ENCODE data around the gene NEIL3.

Gene NEIL3

DNA sequence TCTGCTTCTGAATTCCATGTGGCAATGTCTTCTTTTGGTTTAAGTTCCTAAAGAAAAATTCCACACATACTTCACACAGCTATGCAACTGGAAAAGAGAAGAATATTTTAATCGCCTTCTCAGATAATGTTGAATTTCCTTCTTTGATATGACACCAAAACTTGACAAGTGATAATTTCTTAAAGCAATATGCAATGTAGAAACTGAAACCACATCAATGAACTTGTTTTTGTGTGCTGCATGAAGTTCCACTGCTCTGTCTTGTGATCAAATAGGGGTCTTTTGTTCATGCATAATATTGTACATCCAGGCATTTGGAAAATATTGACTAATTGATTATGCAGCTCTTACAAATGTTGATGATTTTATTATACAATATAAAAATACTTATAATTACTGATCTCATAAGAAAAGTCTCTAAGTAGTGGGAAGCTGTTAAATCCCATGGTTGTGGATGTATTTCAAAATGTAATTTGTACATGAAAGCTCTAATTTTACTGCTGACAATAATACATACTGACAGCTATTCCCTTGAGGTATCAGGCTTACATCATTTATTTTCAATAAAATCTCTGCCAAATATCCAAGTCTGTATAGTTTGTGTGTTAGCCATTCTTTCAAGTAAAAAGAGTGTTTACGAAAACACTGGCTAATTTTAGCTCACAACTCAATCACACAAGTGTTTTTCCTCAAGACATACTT, 76.1 kb downstream of the NEIL3 start:
- DNase-seq: no peak
- no peaks in the 10 kb centered on the region for H3K27me3 ChIP-seq (replicated peaks)
- no peak overlapping the region for H3K27ac ChIP-seq
- TF ChIP-seq, protein P1, sequence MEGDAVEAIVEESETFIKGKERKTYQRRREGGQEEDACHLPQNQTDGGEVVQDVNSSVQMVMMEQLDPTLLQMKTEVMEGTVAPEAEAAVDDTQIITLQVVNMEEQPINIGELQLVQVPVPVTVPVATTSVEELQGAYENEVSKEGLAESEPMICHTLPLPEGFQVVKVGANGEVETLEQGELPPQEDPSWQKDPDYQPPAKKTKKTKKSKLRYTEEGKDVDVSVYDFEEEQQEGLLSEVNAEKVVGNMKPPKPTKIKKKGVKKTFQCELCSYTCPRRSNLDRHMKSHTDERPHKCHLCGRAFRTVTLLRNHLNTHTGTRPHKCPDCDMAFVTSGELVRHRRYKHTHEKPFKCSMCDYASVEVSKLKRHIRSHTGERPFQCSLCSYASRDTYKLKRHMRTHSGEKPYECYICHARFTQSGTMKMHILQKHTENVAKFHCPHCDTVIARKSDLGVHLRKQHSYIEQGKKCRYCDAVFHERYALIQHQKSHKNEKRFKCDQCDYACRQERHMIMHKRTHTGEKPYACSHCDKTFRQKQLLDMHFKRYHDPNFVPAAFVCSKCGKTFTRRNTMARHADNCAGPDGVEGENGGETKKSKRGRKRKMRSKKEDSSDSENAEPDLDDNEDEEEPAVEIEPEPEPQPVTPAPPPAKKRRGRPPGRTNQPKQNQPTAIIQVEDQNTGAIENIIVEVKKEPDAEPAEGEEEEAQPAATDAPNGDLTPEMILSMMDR (IDR thresholded peaks at IDR 0.05; ENCODE audit: low read depth, low read length, missing control alignments): no peak
- in situ Hi-C loops (cut with HindIII; ENCODE audit: low pct_ligation_motif_present, low sequenced_read_pairs): no loop called here
- H3K36me3 ChIP-seq (replicated peaks): no peaks in the 10 kb centered on the region
- no peak overlapping the region for H3K4me3 ChIP-seq (ENCODE audit: low read depth, low read length)

DNA sequence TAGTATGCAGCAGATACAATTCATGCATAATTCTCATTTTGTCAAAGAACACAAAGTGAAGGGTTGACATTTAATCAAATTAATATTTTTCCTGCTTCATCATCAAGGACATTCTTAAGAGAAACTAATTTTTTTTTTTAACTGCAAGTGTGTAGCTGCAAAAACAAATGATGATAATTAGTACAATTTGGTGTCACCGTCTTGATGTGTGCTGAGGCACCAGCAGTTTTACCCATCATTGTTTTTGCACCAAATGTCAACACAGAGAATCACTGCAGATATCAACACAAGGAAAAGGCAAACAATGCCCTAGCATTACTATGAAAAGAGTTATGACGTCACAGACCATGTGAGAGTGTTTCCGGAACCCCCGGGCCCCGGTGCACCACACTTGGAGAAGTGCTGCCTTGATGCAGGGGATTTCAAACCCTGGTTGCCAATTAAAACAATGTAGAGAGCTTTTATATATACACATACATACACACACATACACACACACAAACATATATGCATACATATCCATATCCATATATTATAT, 76.7 kb downstream of the NEIL3 start:
- Histone ChIP-seq H3K4me3 (ENCODE audit: low read depth, low read length) (no peak overlapping the region), H3K27ac (no peak overlapping the region), H3K27me3 (replicated peaks) (no peaks in the 10 kb centered on the region), H3K36me3 (replicated peaks) (no peaks in the 10 kb centered on the region)
- TF ChIP-seq, protein P1 (IDR thresholded peaks at IDR 0.05; ENCODE audit: low read depth, low read length, missing control alignments): no peak
- no peak for DNase-seq
- in situ Hi-C loops (cut with HindIII; ENCODE audit: low pct_ligation_motif_present, low sequenced_read_pairs): no loop called here

DNA sequence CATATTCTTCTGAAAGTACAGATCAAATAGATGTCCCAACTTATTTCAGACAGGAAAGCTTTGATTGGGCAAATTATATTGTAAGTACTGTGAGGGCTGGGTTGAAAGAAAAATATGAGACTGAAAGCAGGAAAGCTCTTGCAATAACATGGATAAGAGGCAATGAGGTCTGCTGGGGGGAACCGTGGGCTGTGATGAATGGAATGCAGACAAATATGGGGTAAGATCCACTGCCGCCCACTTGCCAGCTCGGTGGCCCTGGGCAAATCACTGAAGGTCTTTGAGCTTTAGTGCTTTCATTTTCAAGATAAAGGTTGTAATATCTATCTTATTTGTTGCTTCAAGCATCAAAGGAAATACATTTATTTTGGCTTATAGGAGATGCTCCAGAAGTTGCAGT, 81.6 kb downstream of the NEIL3 start:
- no peak for DNase-seq
- no peak overlapping the region for H3K27ac ChIP-seq
- no peaks in the 10 kb centered on the region for H3K36me3 ChIP-seq (replicated peaks)
- in situ Hi-C loops (cut with HindIII; ENCODE audit: low pct_ligation_motif_present, low sequenced_read_pairs): no loop called here
- TF ChIP-seq, protein P1 (IDR thresholded peaks at IDR 0.05; ENCODE audit: low read depth, low read length, missing control alignments): no peak
- H3K27me3 ChIP-seq (replicated peaks): no peaks in the 10 kb centered on the region
- H3K4me3 ChIP-seq (ENCODE audit: low read depth, low read length): no peak overlapping the region

DNA sequence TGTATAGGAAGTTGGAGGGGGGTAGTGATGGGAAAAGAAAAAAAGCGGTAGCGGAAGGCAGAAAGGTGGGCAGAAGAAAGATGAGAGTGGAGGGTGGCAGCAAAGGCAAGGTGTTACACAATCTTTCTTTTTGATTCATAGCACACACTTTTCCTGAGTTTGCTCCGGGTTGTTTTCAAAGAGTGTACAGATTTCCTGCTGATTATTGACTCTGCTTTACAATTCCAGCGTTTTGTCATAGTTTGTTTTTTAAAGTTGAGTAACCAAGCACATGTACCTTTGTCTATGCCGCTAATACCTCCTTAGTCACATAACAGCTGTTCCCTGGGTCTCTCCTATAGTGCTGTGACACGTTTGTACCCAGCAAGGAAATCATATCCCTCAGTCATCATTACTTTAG, 82.3 kb downstream of the NEIL3 start:
- H3K36me3 ChIP-seq (replicated peaks): no peaks in the 10 kb centered on the region
- TF ChIP-seq, protein P1 (IDR thresholded peaks at IDR 0.05; ENCODE audit: low read depth, low read length, missing control alignments): no peak
- no peak overlapping the region for H3K27ac ChIP-seq
- no peaks in the 10 kb centered on the region for H3K27me3 ChIP-seq (replicated peaks)
- no peak overlapping the region for H3K4me3 ChIP-seq (ENCODE audit: low read depth, low read length)
- DNase-seq: no peak
- in situ Hi-C loops (cut with HindIII; ENCODE audit: low pct_ligation_motif_present, low sequenced_read_pairs): no loop called here

DNA sequence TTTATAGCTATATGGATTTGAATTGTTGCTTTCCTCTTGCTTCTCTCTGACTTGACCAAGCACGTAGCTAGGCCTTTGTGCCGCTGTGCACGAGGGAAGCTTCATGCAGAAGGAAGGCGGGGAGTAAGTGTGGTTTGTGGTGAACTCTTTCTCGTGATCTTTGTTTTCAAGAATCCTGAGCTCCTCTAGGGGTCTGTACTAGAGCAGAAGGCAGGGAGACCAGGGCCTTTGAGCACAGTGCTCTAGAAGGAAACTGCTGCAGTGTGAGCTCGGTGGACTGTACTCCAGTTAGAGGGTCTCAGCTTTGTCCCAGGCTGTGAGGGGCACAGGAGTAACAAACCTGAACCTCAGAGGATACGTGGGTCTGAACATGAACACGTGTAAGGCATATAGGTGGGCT, 83.6 kb downstream of the NEIL3 start:
- no peaks in the 10 kb centered on the region for H3K36me3 ChIP-seq (replicated peaks)
- TF ChIP-seq, protein P1 (IDR thresholded peaks at IDR 0.05; ENCODE audit: low read depth, low read length, missing control alignments): no peak
- no peak overlapping the region for H3K27ac ChIP-seq
- H3K27me3 ChIP-seq (replicated peaks): no peaks in the 10 kb centered on the region
- DNase-seq: no peak
- H3K4me3 ChIP-seq (ENCODE audit: low read depth, low read length): no peak overlapping the region
- in situ Hi-C loops (cut with HindIII; ENCODE audit: low pct_ligation_motif_present, low sequenced_read_pairs): no loop called here

DNA sequence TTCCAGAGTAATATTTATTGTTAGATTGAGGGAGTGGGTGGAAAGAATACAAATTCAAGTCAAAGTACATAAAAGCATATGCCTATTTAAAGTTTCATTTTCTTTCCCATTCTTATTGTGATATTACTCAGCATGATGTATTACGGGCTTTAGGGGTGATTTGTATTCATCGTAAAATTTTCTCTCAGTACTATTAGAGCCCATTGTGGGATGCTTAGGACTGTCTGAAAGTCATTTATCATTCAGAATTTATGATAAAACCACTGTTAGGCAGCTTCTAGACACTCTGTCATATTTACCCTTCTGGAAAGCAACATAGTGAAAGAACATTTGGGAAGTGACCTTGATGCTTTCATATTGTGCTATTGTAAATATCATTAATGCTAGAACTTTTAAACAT, 86.7 kb downstream of the NEIL3 start:
- TF ChIP-seq, protein P1 (IDR thresholded peaks at IDR 0.05; ENCODE audit: low read depth, low read length, missing control alignments): no peak
- no peak for DNase-seq
- in situ Hi-C loops (cut with HindIII; ENCODE audit: low pct_ligation_motif_present, low sequenced_read_pairs): no loop called here
- H3K36me3 ChIP-seq (replicated peaks): no peaks in the 10 kb centered on the region
- H3K27me3 ChIP-seq (replicated peaks): no peaks in the 10 kb centered on the region
- H3K4me3 ChIP-seq (ENCODE audit: low read depth, low read length): no peak overlapping the region
- no peak overlapping the region for H3K27ac ChIP-seq

All from brain microvascular endothelial cell (primary cell).